GM18873 (cell line): Measurements from ENCODE around the gene ADGRV1.
"Not testable (repeated sequence)": the region's sequence is repeated elsewhere in the genome, so short reads cannot be mapped to it uniquely, and the experiment has no call there.

Experiments
- ATAC-seq: cut with Tn5 transposase; IDR thresholded peaks from one replicate; pipeline ENCODE4 v1.9.1; 2021; ENCODE audit warnings: mild to moderate bottlenecking, moderate library complexity, moderate number of reproducible peaks; ENCODE audit not compliant: unreplicated experiment, low FRiP score

ADGRV1 gene

DNA sequence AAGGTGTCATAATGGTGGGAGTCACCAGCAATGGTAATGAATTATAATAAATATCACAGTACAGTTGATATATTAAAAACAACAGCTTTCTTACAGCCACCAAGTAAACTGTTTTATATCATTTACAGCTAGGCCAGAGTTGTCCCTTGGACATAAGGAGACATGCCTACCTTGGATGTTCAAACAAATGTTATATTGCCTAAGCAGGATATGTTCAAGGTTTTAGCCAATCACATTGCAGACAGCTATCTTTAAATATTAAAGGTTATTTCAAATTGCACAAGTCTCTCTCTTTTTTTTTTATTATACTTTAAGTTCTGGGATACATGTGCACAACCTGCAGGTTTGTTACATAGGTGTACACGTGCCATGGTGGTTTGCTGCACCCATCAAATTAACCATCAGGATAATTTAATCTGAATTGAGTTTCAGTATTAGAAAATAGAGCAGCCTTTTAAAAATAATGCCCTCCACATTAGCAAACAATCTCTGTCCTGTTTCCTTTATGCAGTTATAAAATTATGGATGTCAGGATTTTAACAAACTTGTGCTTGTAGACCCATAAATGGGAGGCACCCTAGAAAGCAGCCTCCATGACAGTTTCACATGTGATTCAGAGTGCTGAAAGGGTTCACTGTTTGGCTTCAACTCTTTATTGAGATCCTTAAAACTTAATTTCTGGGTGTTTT, 483.8 kb downstream of the ADGRV1 start:
- ATAC-seq, result no peak

DNA sequence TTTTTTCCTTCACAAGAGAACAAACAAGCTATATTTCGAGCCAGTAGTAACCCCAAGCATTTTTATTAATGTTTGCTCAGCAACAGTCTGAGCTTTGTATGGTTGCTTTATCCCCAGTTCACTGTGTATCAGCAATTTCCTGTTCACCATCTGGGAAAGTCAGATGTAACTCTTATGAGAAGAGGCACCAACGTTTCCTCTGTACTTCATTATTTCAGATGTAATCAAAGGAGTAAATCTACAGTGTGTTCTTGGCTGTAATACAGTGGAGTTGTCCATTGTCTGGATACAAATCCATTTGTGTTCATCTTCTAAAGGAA, 484.3 kb downstream of the ADGRV1 start:
- ATAC-seq, result no peak

DNA sequence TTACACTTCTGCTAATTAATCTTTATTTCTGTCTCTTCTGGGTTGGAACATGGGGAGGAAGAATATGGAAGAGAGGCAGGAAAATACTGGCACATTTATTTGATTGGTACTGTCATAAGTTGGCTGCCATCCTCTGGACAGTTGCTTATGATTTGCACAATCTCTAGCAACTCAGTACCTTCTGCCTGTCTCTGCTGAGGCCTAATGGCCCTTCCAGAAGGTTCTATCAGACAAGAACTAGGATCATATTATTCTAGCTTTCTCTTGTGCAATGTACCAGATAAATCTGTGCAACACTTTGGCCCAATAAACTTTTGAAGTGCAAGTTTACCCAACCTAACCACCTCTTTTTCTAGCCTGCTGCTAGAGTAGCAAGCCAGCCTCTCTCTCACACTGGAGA, 489.5 kb downstream of the ADGRV1 start:
- no peak for ATAC-seq

DNA sequence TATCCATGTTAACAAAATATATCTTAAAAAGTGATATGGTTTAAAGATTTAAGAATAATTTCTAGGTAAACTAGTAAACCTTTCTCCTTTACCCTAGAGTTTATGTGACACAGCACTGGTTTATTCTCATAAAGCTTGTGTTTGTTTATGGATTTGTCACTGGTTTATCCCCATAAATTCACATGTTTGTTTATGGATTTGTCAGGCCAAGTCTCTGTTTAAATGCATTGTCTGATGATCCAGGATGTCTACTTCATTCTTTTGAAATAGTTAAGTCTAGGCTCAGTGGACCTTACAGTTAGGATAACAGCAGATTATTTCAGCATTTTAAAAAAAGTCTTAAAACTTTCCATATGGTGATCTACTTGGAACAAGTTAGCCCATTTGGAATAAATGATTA, 490.5 kb downstream of the ADGRV1 start:
- ATAC-seq, result no peak

DNA sequence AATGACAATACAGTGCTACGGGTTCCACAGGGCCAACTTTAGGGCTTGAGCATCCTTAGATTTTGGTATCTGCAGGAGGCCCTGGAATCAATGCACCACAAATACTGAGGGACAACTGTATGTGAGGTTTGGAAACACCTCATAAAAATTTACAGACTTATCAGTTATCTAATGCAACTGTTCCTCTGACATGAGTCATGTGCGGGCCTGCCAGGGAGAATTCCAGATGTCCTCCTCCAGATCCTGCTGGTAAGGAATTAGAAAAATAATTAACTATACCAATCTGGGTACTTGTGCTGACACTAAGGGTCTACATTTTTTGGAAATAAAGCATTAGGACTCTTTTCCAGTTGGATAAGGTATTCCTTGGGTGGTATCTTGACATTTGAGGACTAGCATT, 491.2 kb downstream of the ADGRV1 start:
- ATAC-seq, result no peak

DNA sequence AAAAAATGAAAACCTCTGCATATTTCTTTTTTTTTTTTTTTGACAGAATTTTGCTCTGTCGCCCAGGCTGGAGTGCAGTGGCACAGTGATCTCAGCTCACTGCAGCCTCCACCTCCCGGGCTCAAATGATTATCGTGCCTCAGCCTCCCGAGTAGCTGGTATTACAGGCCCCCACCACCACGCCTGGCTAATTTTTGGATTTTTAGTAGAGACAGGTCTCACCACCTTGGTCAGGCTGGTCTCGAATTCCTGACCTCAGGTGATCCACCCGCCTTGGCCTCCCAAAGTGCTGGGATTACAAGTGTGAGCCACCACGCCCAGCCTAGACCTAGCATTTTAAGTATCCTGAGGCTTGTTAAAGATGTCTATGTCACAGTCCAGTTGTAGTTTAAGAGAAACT, 493.8 kb downstream of the ADGRV1 start:
- not testable (repeated sequence) for ATAC-seq

DNA sequence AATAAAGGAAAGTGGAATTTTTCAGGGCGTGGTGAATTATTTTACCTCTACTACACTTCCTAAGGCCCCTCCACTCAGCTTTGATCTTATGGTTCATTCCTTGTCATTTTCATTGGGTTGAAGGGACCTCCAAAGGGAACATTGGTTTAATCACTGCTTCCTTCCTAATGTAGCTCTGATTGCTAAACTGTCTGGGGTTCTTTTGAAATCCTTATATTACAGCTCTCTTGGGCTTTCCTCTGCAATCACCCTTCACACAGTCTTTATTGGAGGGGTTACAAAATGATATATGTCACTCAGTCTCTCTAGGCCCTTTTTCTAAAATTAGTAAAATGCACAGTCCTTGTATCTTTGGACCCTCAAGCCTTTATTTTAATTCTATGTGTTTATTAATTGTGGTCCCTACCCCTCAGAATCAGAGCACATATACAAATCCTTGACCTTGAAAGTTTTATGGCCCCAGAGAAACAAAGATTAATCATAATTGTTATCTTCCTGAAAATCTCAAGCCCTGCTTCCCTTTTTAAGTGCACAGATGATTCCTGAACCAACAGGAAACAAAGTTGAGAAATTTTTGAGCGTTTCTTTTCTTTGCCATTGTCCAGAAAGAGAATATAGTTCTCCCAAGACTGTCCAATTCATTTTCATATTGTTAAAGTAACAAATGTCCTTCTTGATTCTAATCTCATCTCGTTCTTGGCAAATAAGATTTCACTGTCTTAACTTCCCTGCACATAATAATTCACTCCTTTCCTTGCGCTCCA, 494.6 kb downstream of the ADGRV1 start:
- no peak for ATAC-seq

DNA sequence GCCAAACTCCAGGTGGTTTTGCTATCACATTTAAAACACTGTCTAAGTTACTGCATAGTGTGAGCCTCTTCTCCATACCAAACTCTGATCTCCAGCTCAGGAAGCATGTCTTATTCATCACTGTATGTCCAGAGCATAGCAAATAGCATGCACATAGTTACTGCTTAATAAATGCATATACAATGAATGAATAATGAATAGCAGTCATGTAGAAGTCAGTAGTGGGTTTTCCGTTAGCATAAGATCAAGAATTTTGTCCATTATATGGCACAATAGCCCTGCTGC, 495.1 kb downstream of the ADGRV1 start:
- no peak for ATAC-seq

DNA sequence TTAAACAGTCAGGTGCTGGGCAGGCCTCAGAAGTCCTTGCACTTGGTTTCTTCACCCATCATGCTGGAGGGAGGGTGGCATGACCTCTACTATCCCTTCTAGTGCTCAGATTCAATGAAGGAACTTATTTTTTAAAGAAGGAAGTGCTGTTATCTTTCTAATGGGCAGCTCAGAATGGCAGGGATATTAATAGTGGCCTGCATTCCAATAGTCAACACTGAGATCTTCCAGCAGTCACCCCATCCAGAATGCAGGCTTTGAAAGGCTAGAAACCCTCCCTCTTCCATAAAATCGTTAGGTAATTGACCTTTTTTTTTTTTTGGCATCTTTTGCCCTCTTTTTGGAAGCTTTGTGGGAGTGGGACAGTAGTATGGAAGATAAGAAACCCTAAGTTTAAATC, 499.6 kb downstream of the ADGRV1 start:
- no peak for ATAC-seq

DNA sequence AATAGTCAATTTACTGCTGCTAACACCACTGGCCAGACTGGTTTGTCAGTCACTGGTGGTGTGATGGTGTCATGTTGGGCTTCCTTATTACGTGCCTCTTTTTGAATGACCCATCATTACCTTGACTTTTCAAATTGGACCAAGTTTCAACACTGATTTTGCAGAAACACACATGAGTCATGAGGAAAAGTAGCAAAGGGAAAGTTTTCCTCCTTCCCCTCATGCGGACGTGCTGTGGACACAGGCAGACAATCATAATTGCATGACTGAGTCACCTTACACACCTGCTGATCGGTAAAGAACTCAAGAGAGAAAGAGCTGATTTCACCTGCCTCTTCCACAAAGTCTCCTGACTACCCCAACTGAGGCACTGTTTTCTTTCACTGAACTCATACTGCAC, 500.0 kb downstream of the ADGRV1 start:
- ATAC-seq, result no peak

DNA sequence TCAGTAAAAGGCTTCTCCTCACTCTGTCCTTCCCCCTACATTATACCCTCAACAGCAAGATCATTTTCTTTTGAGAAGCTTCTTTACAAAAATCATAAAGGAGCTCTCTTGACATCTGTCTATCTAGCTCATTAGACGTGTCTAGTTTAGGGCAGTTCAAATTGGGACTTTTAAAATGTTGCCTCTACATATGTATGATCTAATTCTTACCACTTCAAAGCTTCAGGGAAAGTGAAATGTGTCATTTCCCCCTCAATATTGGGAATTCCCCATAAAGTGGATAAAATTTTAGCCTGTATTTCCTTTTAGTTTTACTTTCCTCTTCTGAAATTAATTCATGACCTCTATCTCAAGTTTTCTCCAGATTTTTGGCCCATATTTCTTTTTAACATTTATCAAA, 500.8 kb downstream of the ADGRV1 start:
- peak; percentile 82 for ATAC-seq

DNA sequence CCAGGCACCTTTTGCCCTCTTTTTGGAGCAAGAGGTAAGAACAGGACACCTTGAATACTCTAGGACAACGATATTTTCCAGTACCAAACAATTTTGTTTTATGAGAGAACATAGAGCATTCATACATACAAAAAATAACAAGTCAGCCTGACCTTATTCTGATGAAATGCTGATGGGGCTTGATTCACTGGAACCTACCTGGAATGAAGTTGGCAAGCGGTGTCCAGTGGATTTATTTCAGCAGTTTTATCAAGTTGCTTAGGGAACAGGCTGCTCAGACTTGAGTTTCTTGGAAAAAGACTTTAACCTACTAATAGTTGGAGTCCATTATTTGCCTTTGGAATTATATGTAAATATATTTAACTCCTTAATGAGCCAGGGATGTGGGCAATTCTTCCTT, 502.5 kb downstream of the ADGRV1 start:
- ATAC-seq, result no peak

DNA sequence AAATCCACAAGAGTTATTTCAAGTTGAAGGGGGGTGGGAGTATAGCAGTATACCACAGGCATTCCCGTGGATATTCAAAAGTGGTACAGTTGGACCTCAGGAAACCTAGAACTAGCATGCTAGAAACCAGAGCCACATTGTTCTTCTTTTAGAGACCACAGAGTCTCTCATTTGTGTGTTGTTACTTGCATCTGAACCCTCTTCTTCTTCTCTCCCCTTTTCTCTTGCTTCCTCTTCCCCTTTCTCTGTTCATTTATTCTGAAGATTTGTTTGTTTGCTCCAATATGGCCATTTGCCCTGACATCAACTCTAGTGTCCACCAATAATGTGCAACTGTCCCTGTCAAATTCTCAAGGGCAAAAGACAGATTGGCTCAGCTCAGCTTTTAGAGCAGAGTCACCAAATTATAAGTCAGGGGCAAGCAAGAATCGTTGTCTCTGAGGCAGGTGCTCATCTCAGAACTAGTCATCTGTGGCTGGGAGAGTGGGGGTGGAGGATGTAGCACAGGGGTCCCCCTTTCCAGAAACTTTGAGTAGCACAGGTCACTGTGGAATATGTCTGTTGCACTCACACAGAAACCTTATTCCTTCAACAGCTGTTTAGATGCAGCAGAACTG, 503.5 kb downstream of the ADGRV1 start:
- no peak for ATAC-seq

DNA sequence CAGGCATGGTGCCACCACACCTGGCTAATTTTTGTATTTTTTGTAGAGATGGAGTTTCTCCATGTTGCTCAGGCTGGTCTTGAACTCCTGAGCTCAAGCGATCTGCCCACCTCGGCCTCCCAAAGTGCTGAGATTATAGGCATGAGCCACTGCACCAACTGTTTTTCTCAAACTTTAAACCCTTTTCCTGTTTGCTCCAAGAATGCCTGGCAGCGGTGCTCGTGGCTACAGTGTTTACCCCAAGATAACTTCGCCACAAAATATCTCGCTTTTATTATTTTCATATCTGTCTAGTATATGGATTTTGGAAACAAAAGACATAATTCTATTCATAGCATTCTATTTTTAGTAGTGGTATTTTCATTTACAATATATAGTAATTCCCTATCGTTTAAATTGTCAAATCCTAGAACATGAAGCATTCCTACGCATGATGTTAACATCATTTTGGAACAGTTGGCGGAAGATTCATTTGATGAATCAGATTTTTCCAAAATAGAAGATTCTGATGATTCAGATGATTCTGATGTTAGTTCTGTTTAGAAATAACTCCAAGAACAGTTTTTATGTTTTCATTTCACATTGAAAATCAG, 504.6 kb downstream of the ADGRV1 start:
- not testable (repeated sequence) for ATAC-seq

DNA sequence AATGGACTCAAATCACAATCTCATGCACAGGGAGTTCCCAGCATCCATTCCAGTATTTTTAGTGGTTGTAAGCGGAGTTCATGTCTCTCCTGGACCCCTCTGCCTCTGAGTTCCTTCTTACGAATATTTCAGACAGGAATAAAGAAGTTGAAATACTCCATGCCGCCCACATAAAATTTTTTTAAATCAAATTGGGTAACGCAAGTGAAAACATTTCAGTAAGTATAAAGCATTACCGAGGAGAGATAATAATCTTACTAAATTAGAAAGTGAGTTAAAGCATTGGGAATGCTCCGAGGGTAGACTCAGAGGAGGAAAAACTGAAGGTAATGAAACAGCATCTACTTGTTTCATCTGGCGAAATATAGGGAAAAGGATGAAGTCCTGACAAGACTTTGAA, 506.9 kb downstream of the ADGRV1 start:
- ATAC-seq, result no peak

DNA sequence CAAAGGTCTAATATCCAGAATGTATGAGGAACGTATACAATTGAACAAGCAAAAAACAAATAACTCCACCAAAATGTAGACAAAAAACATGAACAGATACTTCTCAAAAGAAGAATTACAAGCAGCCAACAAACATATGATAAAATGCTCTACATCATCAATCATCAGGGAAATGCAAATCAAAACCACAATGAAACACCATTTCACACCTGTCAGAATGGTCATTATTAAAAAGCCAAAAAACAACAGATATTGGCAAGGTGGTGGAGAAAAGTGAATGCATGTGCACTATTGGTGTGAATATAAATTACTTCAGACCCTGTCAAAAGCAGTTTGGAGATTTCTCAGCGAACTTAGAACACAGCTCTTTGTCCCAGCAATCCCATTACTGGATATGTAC, 510.8 kb downstream of the ADGRV1 start:
- ATAC-seq, result no peak

DNA sequence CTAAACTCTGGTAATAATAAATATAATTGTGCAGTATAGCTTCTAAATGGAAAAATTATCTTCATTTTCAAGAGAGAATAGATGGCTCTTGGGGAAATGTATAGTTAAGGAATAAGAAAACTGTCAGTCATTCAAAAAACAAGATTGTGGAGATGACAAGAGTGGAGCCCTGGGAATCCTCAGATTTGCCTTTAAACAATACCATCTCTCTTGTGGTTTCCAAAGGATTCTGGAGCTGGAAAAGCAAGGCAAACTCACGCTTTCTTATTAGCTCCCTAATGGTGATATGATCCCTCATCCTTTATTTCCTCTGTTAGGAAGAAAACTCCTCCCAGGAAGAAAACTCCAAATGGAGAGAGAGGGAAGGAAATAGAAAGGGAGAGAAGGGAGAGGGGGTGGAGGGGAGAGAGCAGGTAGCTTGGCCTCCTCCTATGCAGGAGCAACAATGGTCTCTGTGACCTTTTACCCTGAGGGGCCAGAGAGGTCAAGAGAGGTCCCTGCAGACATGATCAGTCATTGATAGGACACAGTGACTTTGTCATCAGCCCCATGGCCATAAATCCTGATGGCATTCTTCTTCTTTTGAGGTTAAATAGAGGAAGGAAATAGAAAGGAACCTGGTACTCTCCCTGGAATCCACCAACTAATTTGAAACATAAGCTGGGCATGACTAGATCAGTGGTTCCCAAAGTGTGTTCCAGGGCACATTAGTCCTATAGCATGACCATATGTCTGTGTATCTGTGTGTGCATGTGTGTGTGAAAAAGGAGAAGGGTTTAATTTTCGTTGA, 512.4 kb downstream of the ADGRV1 start:
- no peak for ATAC-seq

DNA sequence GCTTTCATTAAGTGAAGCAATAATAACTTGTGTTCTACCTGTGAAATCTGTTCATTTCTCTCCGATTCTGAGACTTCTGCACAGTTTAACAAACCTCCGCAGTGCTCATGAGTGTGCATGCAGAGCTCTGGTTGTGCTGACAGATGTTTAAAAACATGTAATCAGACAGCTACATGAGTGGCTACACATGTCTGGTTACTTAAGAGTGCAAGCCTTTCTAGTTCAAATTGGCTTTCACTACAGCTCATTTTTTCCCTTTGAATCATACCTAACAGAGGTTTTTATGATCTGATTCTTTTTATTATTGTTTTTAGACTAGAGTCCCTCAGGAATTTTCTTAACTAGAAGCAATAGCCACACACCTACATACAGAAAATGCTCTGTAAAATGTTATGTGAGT, 514.3 kb downstream of the ADGRV1 start:
- no peak for ATAC-seq

DNA sequence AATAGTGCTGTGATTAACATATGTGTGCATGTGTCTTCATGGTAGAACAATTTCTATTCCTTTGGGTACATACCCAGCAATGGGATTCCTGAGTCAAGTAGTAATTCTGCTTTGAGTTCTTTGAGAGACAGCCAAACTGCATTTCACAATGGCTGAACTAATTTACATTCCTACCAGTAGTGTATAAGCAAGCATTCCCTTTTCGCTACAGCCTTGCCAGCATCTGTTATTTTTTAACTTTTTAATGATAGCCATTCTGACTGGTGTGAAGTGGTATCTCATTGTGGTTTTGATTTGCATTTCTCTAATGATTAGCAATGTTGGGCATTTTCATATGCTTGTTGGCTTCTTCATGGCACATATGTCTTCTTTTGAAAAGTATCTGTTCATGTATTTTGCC, 516.0 kb downstream of the ADGRV1 start:
- peak; percentile 77 for ATAC-seq

DNA sequence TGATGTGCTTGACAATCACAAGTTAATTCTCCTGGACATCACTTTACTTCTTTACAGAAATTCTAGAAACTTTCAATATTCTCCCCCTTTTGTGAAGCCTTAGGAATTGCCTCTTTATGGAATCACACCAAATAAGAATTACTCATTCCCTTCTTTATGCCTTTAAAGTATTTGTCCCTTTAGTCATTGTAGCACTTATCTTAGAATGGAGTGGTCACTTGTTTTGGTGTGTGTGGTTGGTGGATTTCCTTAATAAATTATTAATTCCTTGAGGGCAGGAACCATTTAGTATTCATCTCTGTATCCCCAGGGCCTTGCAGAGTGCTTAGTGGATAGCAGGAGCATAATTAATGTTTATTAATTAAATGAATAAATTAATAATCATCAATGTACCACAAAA, 517.5 kb downstream of the ADGRV1 start:
- no peak for ATAC-seq

DNA sequence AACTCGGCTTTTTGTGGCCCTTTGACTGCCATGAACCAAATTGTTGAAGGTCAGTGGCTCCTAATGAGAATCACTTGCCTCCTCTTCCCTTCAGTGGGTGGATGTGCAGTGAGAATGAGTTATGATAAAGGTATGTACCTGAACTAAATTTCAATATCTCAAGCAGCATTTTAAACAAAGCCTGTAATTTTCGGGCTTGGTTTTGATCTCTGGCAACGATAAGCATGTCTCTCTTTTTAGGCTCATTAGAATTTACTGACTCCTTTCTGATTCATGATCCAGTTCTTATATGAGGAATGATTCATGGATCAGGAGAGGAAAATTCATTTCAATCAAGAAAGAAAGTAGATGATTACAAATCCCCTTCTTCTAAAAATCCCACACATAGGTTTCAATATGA, 519.0 kb downstream of the ADGRV1 start:
- no peak for ATAC-seq
